Measurements from ENCODE around the gene MGRN1. TPM values are rescaled to one million over a fixed set of nuclear protein-coding genes. Genes with fewer than 3 reads are reported as not detected.

The MGRN1 gene
- total RNA-seq, 1 experiment from 2014 or later: 54.6 TPM

- H3K4me1 ChIP-seq (ENCODE audit: insufficient read depth, low read length, poor library complexity, severe bottlenecking): no peaks in the 10 kb centered on the region
- no peak for DNase-seq (ENCODE audit: low spot score)
- intact Hi-C loops (cut with micrococcal nuclease; ENCODE audit: unreplicated experiment): no loop called here
- H3K9me3 ChIP-seq (ENCODE audit: low read depth, low read length, poor library complexity, severe bottlenecking): no peaks in the 10 kb centered on the region
- POLR2A ChIA-PET (ENCODE audit: low non-redundant PET): no interaction called here
- H3K4me3 ChIP-seq (ENCODE audit: low read depth, low read length, poor library complexity, severe bottlenecking): no peak overlapping the region
- CTCF ChIA-PET: no interaction called here
- no peak overlapping the region for H3K27ac ChIP-seq (ENCODE audit: low read depth, low read length, poor library complexity, severe bottlenecking)
- TF ChIP-seq EZH2 (IDR thresholded peaks at IDR 0.05; ENCODE audit: borderline replicate concordance, low read depth, low read length, poor library complexity, severe bottlenecking) (no peak), CTCF (conservative IDR thresholded peaks at IDR 0.05; ENCODE audit: low read depth, low read length) (no peak)
- H3K36me3 ChIP-seq (ENCODE audit: insufficient read depth, low read length, poor library complexity, severe bottlenecking): peaks cover 46% of the 10 kb centered on the region
- H3K27me3 ChIP-seq (replicated peaks; ENCODE audit: insufficient read depth, low read depth, low read length, poor library complexity): no peaks in the 10 kb centered on the region
- no TSS peak for BruUV-seq (replicated peaks)
Observed at GRCh38 chr16:4700997-4701743, 76.5 kb downstream of the MGRN1 start.

- Histone ChIP-seq H3K36me3 (ENCODE audit: insufficient read depth, low read length, poor library complexity, severe bottlenecking) (peaks cover 41% of the 10 kb centered on the region), H3K27ac (ENCODE audit: low read depth, low read length, poor library complexity, severe bottlenecking) (no peak overlapping the region), H3K4me3 (ENCODE audit: low read depth, low read length, poor library complexity, severe bottlenecking) (no peak overlapping the region), H3K4me1 (ENCODE audit: insufficient read depth, low read length, poor library complexity, severe bottlenecking) (no peaks in the 10 kb centered on the region), H3K9me3 (ENCODE audit: low read depth, low read length, poor library complexity, severe bottlenecking) (no peaks in the 10 kb centered on the region), H3K27me3 (replicated peaks; ENCODE audit: insufficient read depth, low read depth, low read length, poor library complexity) (no peaks in the 10 kb centered on the region)
- no peak for TF ChIP-seq CTCF (conservative IDR thresholded peaks at IDR 0.05; ENCODE audit: low read depth, low read length)
- CTCF ChIA-PET: no interaction called here
- no TSS peak for BruUV-seq (replicated peaks)
- intact Hi-C loops (cut with micrococcal nuclease; ENCODE audit: unreplicated experiment): no loop called here
- POLR2A ChIA-PET (ENCODE audit: low non-redundant PET): no interaction called here
- DNase-seq (ENCODE audit: low spot score): no peak
Observed at GRCh38 chr16:4701791-4702465, 77.3 kb downstream of the MGRN1 start.

- H3K4me3 ChIP-seq (ENCODE audit: low read depth, low read length, poor library complexity, severe bottlenecking): no peak overlapping the region
- ChIA-PET CTCF (no interaction called here), POLR2A (ENCODE audit: low non-redundant PET) (no interaction called here)
- peaks cover 40% of the 10 kb centered on the region for H3K36me3 ChIP-seq (ENCODE audit: insufficient read depth, low read length, poor library complexity, severe bottlenecking)
- BruUV-seq (replicated peaks): no TSS peak
- no peak overlapping the region for H3K27ac ChIP-seq (ENCODE audit: low read depth, low read length, poor library complexity, severe bottlenecking)
- H3K27me3 ChIP-seq (replicated peaks; ENCODE audit: insufficient read depth, low read depth, low read length, poor library complexity): no peaks in the 10 kb centered on the region
- TF ChIP-seq CTCF (conservative IDR thresholded peaks at IDR 0.05; ENCODE audit: low read depth, low read length) (no peak), EZH2 (IDR thresholded peaks at IDR 0.05; ENCODE audit: borderline replicate concordance, low read depth, low read length, poor library complexity, severe bottlenecking) (no peak)
- intact Hi-C loops (cut with micrococcal nuclease; ENCODE audit: unreplicated experiment): no loop called here
- no peaks in the 10 kb centered on the region for H3K9me3 ChIP-seq (ENCODE audit: low read depth, low read length, poor library complexity, severe bottlenecking)
- no peaks in the 10 kb centered on the region for H3K4me1 ChIP-seq (ENCODE audit: insufficient read depth, low read length, poor library complexity, severe bottlenecking)
- no peak for DNase-seq (ENCODE audit: low spot score)
Observed at GRCh38 chr16:4702466-4702808, 77.8 kb downstream of the MGRN1 start.
